Omental fat pad (tissue), 4 donors: ENCODE data around the gene PPP1R12C. TPM values are rescaled to one million over a fixed set of nuclear protein-coding genes. Genes with fewer than 3 reads are reported as not detected.

Experiments
- ATAC-seq: fragments of 150-250 bp; one replicate; pipeline ENCODE4 v1.9.1; 2016; ENCODE audit warnings: mild to moderate bottlenecking, moderate library complexity; ENCODE audit not compliant: low FRiP score
- DNase-seq: peaks from one replicate; pipeline ENCODE4 v3.0.0-alpha.2; 2019; ENCODE audit warnings: low spot score
- total RNA-seq, 4 donors: library from RNA; depleted of rRNA; stranded (reverse); fragments of >200 nt; gene quantifications; one replicate each; pipeline ENCODE4 v1.1.0, GENCODE V29; 2016
- TF ChIP-seq, protein P1 (sequence below), 3 donors: fragments of 450-650 bp; IDR thresholded peaks; one replicate each; pipeline ENCODE4 v1.5.1; 2016 to 2017; ENCODE audit warnings: antibody characterized with exemption in 3 of 3, mild to moderate bottlenecking in 3 of 3, moderate library complexity in 2 of 3

Gene PPP1R12C
- total RNA-seq, 4 donors from 2014 or later, result 59.9 to 127 (median 107) TPM

GRCh38 chr19:55106591-55106990, 10.8 kb downstream of the PPP1R12C start:
- TF ChIP-seq, protein P1, sequence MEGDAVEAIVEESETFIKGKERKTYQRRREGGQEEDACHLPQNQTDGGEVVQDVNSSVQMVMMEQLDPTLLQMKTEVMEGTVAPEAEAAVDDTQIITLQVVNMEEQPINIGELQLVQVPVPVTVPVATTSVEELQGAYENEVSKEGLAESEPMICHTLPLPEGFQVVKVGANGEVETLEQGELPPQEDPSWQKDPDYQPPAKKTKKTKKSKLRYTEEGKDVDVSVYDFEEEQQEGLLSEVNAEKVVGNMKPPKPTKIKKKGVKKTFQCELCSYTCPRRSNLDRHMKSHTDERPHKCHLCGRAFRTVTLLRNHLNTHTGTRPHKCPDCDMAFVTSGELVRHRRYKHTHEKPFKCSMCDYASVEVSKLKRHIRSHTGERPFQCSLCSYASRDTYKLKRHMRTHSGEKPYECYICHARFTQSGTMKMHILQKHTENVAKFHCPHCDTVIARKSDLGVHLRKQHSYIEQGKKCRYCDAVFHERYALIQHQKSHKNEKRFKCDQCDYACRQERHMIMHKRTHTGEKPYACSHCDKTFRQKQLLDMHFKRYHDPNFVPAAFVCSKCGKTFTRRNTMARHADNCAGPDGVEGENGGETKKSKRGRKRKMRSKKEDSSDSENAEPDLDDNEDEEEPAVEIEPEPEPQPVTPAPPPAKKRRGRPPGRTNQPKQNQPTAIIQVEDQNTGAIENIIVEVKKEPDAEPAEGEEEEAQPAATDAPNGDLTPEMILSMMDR (IDR thresholded peaks at IDR 0.05), result no peak
- ATAC-seq (no peak), DNase-seq (no peak)

DNA sequence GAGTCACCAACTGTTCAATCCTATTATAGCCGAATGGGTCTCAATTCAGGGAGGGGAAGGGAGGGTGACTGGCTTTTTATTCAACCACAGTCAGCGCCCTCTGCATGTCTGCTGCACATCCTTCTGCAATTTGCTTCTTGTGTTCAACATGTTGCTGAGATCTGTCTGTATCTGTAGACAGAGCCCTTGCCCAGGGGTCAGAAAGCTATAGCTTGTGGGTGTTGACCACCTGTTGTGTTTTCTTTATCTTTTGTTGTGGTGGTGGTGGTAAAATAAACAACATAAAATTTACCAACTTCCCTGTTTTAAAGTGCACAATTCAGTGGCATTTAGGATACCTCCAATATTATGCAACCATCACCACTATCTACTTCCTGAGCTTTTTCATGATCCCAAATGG, 12.2 kb downstream of the PPP1R12C start:
- no peak for ATAC-seq
- DNase-seq, result no peak
- TF ChIP-seq, protein P1 (IDR thresholded peaks at IDR 0.05), result no peak

GRCh38 chr19:55103190-55103589, 14.2 kb downstream of the PPP1R12C start:
- TF ChIP-seq, protein P1 (IDR thresholded peaks at IDR 0.05), result no peak
- ATAC-seq (no peak), DNase-seq (no peak)

- DNase-seq (no peak), ATAC-seq (no peak)
- TF ChIP-seq, protein P1 (IDR thresholded peaks at IDR 0.05), result no peak
These were observed 16.2 kb downstream of the PPP1R12C start for GRCh38 chr19:55101261-55101660.

GRCh38 chr19:55099557-55100506, 17.6 kb downstream of the PPP1R12C start:
- DNase-seq (no peak), ATAC-seq (no peak)
- TF ChIP-seq, protein P1 (IDR thresholded peaks at IDR 0.05), result no peak

GRCh38 chr19:55098716-55099556, 18.5 kb downstream of the PPP1R12C start:
- TF ChIP-seq, protein P1 (IDR thresholded peaks at IDR 0.05), result no peak
- DNase-seq (no peak), ATAC-seq (no peak)
